ENCODE measurements around the gene ATP10A. TPM values are rescaled to one million over a fixed set of nuclear protein-coding genes. Genes with fewer than 3 reads are reported as not detected.

Gene ATP10A
- total RNA-seq, 2 experiments from 2014 or later, result 0.06 TPM; not detected in 1

GRCh38 chr15:25807063-25807462 is 56.1 kb downstream of the ATP10A start:
- Histone ChIP-seq H3K27ac (ENCODE audit: low read depth, low read length, poor library complexity, severe bottlenecking) (no peak overlapping the region), H3K9me3 (ENCODE audit: low read length) (no peaks in the 10 kb centered on the region), H3K36me3 (ENCODE audit: insufficient read depth, low read length) (no peaks in the 10 kb centered on the region), H3K4me1 (ENCODE audit: insufficient read depth, low read length, poor library complexity, severe bottlenecking) (peaks cover 41% of the 10 kb centered on the region), H3K4me2 (ENCODE audit: low read length) (no peak overlapping the region), H2AFZ (ENCODE audit: low read length) (no peak overlapping the region), H3K79me2 (ENCODE audit: insufficient read depth, low read depth, low read length) (no peaks in the 10 kb centered on the region), H3K9me2 (ENCODE audit: insufficient read depth, low read length) (no peaks in the 10 kb centered on the region), H3K4me3 (ENCODE audit: low read depth, low read length, poor library complexity, severe bottlenecking) (no peak overlapping the region), H4K20me1 (ENCODE audit: insufficient read depth, low read length) (no peaks in the 10 kb centered on the region)
- ChIA-PET POLR2A (interaction anchor here (1.0 to 1.2 kb wide), 3 partner anchors 10 to 28 kb away, joined by 3 to 5 read pairs (median 3); no protein-coding TSS in a partner anchor), CTCF (ENCODE audit: unreplicated experiment) (no interaction called here)
- intact Hi-C loops (cut with micrococcal nuclease; ENCODE audit: unreplicated experiment), result no loop called here
- DNase-seq (ENCODE audit: low spot score), result no peak
- no TSS peak for BruUV-seq (replicated peaks)
- TF ChIP-seq EZH2phosphoT487 (IDR thresholded peaks at IDR 0.05; ENCODE audit: borderline replicate concordance, low read depth, low read length) (no peak), CTCF (conservative IDR thresholded peaks at IDR 0.05; ENCODE audit: low read length) (no peak)

- intact Hi-C loops (cut with micrococcal nuclease; ENCODE audit: unreplicated experiment), result no loop called here
- Histone ChIP-seq H3K4me1 (ENCODE audit: insufficient read depth, low read length, poor library complexity, severe bottlenecking) (peaks cover 41% of the 10 kb centered on the region), H4K20me1 (ENCODE audit: insufficient read depth, low read length) (no peaks in the 10 kb centered on the region), H3K27ac (ENCODE audit: low read depth, low read length, poor library complexity, severe bottlenecking) (no peak overlapping the region), H3K36me3 (ENCODE audit: insufficient read depth, low read length) (no peaks in the 10 kb centered on the region), H3K9me2 (ENCODE audit: insufficient read depth, low read length) (no peaks in the 10 kb centered on the region), H3K79me2 (ENCODE audit: insufficient read depth, low read depth, low read length) (no peaks in the 10 kb centered on the region), H3K9me3 (ENCODE audit: low read length) (no peaks in the 10 kb centered on the region), H3K4me2 (ENCODE audit: low read length) (no peak overlapping the region), H3K4me3 (ENCODE audit: low read depth, low read length, poor library complexity, severe bottlenecking) (no peak overlapping the region), H2AFZ (ENCODE audit: low read length) (no peak overlapping the region)
- no peak for DNase-seq (ENCODE audit: low spot score)
- TF ChIP-seq CTCF (conservative IDR thresholded peaks at IDR 0.05; ENCODE audit: low read length) (no peak), EZH2phosphoT487 (IDR thresholded peaks at IDR 0.05; ENCODE audit: borderline replicate concordance, low read depth, low read length) (no peak)
- BruUV-seq (replicated peaks), result no TSS peak
- ChIA-PET CTCF (ENCODE audit: unreplicated experiment) (no interaction called here), POLR2A (no interaction called here)
These were observed 58.1 kb downstream of the ATP10A start for GRCh38 chr15:25805031-25805430.

- Histone ChIP-seq H3K9me3 (ENCODE audit: low read length) (no peaks in the 10 kb centered on the region), H3K9me2 (ENCODE audit: insufficient read depth, low read length) (no peaks in the 10 kb centered on the region), H3K27ac (ENCODE audit: low read depth, low read length, poor library complexity, severe bottlenecking) (no peak overlapping the region), H3K4me1 (ENCODE audit: insufficient read depth, low read length, poor library complexity, severe bottlenecking) (peaks cover 41% of the 10 kb centered on the region), H3K4me2 (ENCODE audit: low read length) (no peak overlapping the region), H3K36me3 (ENCODE audit: insufficient read depth, low read length) (no peaks in the 10 kb centered on the region), H3K4me3 (ENCODE audit: low read depth, low read length, poor library complexity, severe bottlenecking) (no peak overlapping the region), H3K79me2 (ENCODE audit: insufficient read depth, low read depth, low read length) (no peaks in the 10 kb centered on the region), H4K20me1 (ENCODE audit: insufficient read depth, low read length) (no peaks in the 10 kb centered on the region), H2AFZ (ENCODE audit: low read length) (no peak overlapping the region)
- no TSS peak for BruUV-seq (replicated peaks)
- DNase-seq (ENCODE audit: low spot score), result no peak
- TF ChIP-seq EZH2phosphoT487 (IDR thresholded peaks at IDR 0.05; ENCODE audit: borderline replicate concordance, low read depth, low read length), result no peak
- TF ChIP-seq CTCF (conservative IDR thresholded peaks at IDR 0.05; ENCODE audit: low read length), result no peak
- ChIA-PET CTCF (ENCODE audit: unreplicated experiment) (no interaction called here), POLR2A (no interaction called here)
- intact Hi-C loops (cut with micrococcal nuclease; ENCODE audit: unreplicated experiment), result no loop called here
These were observed 58.7 kb downstream of the ATP10A start for GRCh38 chr15:25804451-25804850.
